ENCODE results near the gene MCTP2.

The MCTP2 gene

DNA sequence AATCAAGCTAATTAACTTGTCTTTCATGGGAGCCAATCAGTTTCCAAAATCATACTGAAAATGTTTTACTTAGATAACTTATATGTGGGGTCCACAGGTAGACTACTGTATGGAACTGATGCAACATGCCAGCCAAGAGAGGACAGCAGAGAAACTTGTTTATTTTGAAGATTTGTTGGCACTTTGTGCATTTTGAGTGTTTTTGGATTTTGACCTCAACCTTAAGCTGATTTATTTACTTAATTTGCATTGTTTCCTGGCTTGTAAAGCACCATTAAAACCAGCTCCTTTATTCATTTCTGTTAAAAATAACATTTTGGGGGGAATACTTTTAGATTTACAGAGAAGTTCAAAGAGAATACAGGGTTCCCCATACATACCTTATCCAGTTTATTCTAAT lies 166.6 kb downstream of the MCTP2 start:
- DNase-seq, result no peak

DNA sequence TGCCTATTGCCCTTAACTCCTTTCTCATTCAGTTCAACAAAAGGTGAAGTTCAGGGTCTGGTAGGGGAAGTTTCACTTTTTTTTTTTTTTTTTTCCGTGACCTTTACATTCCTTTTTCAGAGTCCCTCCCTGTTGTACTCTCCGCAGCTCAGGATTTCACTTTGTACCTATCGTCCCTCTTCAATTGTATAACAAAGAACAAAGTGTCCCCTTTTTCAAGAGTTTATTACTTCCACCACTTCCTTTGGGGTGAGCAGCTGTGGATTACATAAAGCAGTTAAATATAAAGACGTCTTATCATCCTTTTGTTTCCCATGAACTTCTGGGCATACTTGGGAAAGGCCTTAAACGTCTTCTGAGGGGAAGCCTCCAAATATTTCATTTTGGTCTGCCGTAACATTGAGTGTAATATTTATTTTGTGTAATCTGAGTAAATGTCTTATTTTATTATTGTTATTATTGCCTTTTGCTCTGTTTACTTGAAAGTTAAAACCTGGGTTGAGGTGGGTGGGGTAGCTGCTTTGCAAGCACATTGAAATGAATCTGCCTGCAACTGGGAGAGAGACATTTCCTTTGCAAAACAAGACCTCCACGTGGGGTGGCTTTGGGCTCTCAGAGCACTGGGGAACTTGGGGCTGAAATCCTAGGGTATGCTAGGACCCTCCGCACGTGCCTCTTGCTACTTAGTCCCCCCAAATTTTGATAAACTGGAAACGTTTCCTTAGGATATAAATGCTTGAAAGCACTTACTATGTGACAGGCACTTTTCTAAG lies 169.4 kb downstream of the MCTP2 start:
- DNase-seq, result no peak

DNA sequence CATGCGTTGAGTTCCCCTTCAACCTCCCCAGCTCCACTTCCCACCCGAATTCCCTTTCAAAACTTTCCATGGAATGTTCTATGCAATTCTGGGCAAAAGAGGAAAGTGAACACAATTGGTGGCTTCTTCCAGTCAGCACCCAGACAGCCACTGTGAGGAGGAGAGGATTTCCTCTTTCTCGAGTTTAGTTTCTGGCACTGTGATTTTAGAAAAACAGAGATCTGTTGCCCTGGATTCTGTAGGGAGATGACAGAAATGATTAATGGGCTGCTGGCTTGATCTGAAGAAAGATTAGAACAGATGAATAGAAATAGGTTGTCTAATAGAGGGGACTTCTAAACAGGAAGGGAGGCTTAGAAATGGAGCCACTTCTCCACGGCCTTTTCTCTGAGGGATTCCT lies 172.0 kb downstream of the MCTP2 start:
- no peak for DNase-seq

DNA sequence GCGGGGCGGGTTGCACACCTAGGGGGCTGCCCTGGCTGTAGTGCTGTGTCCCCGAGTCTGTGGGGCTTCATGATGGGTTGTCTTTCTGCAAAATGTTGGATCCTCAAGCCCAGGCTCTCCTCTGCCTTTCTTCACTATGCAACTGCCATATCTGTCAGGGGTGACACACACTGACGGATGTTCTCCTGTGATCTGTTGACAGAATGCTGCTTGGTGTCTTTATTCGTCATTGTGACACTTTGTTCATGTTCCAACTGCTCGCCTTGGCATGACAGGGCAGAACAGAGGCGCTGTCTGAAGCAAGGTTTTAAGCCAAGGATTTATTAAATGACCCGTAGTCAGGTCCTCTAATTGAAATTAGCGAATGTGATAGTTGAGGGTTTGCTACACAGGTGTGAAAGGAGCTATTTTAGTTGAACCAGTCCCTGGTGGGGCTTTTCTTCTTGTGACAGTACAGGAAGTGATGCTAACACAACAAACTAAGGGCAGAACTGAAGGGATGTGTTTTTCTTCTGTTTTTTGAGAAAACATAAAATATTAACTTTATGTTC lies 173.4 kb downstream of the MCTP2 start:
- DNase-seq, result no peak

DNA sequence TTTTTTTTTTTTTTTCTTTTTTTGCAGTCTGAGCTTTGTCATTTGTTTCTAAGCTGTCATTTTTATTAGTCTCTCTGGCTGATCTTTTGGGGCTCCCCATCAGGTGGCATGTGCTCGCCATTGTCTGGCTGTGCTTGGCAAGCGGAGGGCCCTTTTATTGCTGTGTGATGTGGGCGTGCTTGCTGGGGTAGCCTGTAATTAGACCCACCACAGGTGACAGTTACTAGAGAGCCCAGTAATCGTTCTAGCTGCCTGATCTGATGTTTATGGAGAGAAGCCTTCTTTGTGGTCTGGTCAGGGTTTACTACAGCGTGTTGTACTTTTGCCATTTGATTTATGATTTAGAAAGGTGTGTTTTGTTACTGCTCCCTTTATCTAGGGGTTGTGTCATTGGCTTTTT lies 179.9 kb downstream of the MCTP2 start:
- no peak for DNase-seq

DNA sequence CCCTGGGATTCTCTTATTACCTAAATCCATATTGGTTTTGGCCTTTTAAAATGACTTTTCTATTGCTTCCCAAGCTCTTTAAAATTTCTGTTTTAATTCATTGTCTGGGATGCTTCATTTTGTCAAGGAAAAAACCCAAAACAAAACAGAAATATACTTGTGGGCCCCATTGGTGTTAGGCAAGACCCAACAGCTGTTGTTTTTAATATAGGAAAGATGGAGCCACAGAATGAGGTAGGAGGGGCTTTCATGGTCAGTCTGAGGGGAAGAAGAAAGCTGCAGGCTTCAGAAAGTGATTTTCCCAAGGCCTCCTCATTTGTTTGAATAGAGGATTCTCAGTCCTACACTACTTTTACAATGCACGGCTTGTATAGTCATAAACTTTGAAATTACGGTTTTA lies 180.5 kb downstream of the MCTP2 start:
- DNase-seq, result no peak

DNA sequence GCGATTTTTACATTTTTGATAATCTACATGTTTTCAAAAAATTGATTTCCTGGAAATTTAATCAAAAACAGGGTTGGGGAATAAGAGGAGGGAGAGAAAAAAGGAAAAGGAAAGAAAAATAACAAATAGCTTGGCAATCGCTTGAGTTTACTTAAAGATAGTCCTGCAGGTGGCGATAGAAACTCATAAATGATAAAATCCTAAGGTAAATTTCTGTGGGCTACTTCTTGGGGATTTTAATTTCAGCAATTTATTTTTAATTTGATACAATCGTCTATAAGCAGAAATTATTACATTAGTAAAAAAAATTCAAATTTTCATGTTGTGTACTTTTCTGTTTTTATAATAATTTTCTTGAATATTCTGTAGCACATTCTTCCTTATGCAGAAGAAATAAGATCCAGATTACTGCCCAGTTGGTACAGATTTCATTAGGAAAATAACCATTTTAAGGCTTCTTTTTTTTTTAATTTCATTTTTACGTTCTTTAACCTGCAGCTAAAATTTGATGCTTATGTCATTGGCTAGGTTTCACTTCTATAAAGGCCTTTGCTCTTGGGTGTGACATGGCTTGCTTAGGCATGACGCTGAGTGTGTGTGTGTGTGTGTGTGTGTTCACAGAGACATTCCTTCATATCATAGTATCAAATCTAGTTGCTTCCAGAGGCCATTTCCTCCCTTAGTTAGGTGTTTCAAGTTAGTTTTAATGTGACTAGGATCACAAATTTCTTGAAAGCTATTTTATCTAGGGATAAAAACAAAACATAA lies 181.8 kb downstream of the MCTP2 start:
- DNase-seq, result no peak

DNA sequence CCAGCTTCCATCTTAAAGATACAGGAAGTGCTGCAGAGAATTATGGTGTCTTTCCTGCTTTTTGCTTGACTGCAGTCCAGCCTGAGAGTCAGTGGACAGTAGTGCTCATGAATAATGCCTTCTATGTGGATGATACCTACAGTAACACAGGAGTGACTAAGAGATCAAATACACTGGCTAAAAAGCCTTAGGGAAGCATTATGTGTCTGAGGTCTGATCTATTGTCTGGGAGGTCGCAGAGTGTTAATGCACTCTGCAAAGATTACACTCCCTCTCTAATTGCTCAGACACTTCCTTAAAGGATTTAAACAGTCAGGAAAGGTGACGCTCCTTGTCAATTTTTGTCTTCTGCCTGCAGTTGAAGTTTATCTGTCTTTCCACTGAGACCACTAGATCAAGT lies 183.6 kb downstream of the MCTP2 start:
- DNase-seq, result peak; percentile 32

DNA sequence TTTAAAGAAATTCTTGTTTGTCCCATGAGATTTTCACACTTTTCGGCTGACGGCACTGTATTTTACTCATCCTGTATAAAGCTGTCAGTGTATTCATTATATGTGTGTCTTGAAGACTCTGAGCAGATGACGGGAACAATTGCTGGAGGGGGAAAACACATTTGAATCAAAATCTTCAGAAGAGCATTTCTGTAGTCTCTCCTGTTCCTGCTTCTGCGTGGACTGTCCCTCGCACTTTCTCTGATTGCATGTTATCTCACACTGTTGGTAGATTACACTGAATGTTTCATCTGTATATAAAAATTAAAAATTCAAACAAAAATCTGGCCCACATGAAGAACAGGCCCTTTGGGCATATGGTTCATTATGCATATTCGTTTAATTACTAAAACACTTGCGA lies 184.9 kb downstream of the MCTP2 start:
- DNase-seq, result no peak

DNA sequence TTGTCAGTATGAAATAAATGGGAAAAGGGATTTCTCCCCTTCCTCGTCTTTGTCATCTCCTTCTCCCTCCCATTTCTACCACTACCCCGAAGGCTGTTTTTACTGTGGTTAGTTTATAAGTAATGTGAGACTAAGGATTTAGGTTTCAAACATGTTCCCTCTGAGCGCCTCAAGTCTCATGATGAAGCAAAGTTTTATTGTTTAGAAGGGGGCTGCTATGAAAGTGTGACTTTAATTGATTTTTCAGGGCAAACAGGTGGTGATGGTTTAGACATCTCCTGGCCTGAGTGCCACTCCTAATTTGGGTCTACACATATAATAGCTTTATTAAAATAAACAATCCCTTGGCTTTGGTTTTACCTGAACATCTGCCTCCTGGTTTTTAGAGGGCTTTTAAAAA lies 185.5 kb downstream of the MCTP2 start:
- no peak for DNase-seq

DNA sequence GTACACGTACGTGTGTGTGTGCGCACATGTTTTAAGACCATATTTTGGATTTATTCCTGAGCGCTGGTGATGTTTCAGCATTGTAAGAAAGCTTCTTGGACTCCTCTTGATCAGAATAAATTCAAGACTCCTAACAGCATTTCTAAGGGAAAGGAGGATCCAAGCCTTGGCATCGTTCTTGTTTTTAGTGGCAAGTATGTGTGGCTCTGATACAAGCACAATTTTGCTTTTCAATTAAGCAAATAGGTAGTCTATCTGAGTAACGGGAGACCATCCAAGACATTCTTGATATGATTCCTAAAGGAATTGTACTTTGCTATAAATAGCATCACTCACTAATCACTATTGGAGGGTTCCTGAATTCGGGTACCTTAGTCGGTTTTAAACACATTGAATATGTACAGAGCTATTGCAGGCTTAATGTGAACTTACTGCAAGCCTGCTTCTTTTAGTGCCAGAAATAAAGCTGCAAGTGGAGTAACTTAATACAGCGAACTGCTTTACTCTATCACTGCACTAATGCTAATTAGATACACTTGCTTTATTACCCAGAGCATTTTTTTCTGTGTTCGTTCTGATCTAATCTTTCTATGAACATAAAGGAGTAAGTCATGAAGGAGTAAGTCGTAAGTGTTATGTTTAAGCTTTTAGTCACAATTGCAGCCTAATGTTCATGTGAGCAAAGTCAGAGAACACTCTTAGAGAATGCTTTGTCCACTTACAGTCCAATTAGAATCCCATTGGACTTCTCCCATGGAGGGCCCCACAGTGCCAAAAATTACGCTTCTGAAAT lies 186.3 kb downstream of the MCTP2 start:
- no peak for DNase-seq

DNA sequence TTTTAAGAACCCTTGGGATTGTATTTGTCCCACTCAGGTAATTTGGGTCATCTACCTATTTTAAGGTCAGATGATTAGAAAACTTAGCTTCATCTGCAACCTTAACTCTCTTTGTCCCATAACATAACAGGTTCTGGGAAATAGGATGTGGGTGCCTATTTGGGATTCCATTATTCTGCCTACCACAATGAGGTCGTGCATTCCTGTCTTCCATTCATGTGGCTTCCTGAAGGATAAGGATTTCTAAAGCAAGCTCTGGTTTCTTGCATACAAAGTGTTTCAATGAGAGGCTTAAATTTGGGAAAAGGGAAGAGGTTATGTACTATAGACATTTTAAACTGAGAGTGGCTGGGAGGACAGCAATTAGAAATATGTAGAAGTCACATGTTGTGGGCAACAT lies 190.3 kb downstream of the MCTP2 start:
- DNase-seq, result no peak

DNA sequence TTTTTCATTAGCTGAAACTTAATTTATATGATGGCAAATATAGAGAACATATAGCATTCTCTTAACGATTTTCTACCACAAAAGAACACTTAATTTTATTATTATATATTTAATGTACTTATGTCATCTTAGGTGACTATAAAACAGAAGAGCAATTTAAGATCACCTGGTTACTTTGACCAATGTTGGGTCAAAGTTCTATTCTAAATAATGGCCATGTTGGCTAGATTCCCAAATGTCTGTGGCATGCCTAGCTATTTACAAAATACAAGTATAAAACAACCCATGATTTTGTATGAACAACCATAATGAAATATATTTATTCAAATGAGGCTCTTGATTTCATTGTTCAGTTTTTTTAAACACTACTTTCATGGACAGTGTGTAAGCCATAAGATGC lies 200.9 kb downstream of the MCTP2 start:
- DNase-seq, result no peak

DNA sequence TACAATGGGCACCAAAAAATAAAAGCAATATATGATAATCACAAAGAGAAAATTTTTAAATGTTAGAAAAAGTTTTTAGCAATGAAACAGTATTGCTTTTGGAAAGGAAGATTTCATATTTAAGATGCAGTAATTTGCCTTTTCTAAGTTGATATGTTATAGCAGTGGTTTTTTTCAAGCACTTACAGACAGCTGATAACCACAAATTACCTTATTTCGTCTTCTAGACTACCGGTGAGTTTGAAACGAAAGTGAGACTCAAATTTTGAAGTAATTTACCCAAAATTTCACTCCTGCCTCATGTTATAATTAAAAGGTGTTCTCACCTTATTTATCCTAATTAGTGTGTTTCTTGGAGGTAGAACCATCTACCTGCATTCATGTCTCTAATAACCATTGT lies 207.8 kb downstream of the MCTP2 start:
- no peak for DNase-seq

DNA sequence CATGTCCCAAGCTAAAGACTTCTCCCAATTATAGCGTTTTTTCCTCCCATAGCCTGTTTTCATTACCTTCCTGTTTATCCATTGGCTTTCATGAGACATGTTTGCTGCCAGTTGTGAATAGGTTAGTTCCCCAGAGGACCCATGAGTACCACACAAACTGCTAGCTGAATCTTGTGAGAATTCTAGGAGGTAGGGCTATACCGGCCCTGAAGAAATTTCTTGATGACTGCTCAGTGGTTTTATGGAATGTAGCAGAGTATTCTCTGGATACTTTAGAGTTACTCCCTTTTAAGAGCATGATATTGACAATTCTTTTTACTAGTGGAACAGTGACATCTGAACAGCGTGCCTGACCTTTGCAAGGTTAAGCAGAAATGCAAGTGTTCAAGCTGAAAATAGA lies 210.4 kb downstream of the MCTP2 start:
- DNase-seq, result no peak

DNA sequence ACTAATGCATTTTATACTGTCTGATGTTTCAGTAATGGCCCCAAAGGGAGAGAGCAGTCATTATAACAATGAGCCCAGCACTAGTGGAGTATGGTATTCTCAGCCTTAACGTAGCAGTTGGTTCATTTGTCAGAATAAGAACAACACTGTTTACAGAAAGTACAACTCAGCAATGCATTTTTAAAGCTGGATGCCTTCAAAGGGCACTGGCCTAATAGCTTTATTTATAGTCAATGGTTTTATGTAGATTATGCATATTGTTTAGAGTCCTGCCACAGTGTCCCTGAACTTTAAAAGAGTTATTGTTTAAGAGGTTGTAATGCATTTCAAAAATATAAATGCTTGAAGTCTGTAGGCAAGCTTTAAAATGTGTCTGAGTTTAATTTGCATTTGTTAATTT lies 211.1 kb downstream of the MCTP2 start:
- DNase-seq, result no peak

DNA sequence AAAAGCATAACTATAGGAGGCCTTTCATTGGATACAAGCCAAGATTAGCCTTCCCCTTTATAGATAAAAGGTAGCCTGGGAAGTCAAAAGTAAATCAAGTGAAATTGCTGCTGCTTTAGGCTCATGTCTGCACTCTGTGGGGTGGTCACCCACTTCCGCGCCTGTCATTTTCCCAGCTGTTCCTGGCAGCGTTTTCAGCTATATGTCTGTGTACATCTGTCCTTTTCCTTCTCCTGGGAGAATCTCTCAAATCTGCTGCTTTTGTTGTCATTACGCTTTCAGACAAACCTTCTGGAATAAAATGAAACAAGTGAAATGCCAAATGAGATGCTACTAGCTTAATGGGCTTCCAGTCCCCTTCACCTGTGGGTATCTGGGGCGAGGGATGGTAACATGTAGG lies 211.8 kb downstream of the MCTP2 start:
- no peak for DNase-seq

DNA sequence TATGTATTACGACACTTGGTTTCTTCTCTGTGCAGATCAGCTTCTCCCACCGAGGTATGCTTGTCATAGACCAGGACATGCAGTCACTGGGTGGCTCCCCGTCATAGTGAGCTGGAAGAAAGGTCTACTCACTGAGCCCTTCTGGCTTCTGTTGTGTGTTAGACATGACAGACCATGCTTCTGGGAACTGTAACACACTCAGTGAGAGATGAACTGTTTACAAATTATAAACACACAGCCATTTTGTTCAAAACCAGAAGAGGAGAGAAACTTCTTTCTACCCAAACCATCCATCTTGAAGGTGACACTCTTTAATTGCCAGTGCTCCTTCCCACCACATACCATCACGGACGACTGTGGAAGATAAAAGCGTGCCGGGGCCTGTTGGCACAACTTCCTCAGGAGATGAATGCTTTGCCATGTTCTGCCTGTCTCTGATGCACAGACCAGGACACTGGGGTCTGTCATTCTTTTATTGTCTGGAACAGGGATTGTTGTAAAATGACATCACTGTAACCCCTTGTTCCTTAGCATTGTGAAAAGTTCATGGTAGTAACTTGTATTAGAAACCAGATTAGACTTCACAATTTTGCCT lies 214.3 kb downstream of the MCTP2 start:
- no peak for DNase-seq

DNA sequence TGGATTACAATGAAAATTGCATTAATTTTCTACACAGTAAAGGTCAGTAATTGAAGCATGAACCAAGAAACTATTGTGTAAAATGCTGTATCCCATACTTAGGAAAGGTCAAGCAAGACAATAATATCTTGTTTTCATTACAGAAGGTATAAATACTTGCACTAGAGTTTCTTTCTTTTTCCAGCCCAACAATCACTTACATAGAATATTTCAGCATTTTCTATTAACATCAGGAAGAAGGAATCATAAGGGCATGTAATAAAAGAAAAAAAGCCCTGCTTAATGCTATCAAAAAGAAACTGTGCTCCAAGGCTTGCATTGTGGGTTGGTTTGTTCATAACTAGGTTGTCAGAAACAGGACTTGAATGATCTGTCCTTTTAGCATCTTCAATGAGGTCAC lies 215.1 kb downstream of the MCTP2 start:
- DNase-seq, result no peak

DNA sequence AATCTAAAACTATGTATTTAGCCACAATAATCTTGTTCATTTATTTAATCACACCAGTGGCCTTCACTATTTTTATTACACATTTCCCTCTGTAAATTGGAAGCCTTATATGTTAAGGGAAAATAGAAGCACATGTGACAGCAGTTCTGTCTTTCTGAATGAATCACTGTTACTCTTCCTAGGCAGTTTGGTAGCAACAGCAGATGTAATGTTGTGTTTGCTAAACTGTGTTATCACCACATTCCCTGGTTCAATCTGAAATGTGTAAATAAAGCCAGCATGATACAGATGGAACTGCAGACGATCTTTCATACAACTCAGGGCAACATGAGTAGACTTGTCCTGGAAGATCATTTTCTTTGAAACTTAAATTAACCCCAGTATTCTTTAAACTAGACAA lies 220.1 kb downstream of the MCTP2 start:
- DNase-seq, result no peak

DNA sequence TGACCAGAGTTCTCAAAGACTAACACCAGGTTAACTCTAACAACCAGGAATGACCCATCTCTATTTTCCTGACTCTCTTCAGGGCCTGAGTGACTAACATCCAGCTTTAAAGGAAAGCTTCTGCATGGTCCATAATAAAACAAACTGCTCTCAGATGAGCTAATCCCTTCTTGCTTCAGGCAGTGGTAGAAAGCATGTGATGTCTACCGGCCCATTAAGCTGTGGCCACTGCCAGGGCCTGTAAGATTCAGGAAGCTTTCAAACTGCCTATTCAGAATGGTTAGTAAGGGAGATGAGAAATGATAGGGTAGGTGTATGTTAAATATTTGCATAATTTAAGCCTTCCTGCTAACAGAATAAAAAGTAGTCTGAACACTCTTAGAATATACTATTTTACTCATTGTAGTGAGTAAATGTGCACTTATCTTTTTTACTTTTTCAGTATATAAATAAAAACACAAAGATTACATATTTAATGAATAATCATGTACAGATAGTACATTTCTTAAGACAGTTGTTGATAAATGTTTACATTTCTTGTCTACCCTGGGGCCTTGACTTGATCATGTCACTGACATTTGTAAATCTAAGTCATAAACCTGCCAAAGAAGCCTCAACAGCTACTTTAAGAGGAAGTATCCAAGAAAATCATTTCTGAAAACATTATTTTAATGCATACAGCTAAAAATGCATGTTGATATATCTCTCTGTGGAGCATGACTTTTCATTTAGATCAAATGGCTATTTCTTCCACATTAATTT lies 222.0 kb downstream of the MCTP2 start:
- no peak for DNase-seq

DNA sequence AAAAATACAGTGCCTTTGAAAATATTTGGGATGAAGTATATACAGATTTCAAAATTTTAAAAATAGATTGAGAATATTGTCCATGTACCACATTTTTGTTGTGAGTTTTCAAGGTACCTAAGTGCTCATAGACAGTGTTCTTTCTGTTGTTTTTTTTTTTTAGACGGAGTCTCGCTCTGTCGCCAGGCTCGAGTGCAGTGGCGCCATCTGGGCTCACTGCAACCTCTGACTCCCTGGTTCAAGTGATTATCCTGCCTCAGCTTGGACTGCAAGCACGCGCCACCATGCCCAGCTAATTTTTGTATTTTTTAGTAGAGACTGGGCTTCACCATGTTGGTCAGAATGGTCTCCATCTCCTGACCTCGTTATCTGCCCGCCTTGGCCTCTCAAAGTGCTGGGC lies 223.9 kb downstream of the MCTP2 start:
- DNase-seq, result no peak

All from right kidney (tissue), 1 donor.